ENCODE measurements around the gene PEF1.

Gene PEF1

GRCh38 chr1:31648190-31648589 is 3.5 kb upstream of the PEF1 start:
- no peaks in the 10 kb centered on the region for H3K36me3 ChIP-seq (ENCODE audit: low read length)
- H3K4me3 ChIP-seq (ENCODE audit: insufficient read depth, low read length, poor library complexity, severe bottlenecking) = no peak overlapping the region
- no peaks in the 10 kb centered on the region for H3K9me2 ChIP-seq (replicated peaks; ENCODE audit: insufficient read depth, low read length)
- no peak overlapping the region for H3K27ac ChIP-seq (ENCODE audit: low read depth, low read length)
- H3K4me2 ChIP-seq (ENCODE audit: low read depth, low read length, poor library complexity, severe bottlenecking) = no peak overlapping the region
- peaks cover 6% of the 10 kb centered on the region; the same call in 1 of the 2 replicates for H3F3A ChIP-seq (ENCODE audit: insufficient read depth)
- no peak overlapping the region for H2AFZ ChIP-seq (ENCODE audit: low read depth, low read length, severe bottlenecking)
- no peak for TF ChIP-seq EZH2phosphoT487 (conservative IDR thresholded peaks at IDR 0.05; ENCODE audit: low read length)
- TF ChIP-seq, protein P1, sequence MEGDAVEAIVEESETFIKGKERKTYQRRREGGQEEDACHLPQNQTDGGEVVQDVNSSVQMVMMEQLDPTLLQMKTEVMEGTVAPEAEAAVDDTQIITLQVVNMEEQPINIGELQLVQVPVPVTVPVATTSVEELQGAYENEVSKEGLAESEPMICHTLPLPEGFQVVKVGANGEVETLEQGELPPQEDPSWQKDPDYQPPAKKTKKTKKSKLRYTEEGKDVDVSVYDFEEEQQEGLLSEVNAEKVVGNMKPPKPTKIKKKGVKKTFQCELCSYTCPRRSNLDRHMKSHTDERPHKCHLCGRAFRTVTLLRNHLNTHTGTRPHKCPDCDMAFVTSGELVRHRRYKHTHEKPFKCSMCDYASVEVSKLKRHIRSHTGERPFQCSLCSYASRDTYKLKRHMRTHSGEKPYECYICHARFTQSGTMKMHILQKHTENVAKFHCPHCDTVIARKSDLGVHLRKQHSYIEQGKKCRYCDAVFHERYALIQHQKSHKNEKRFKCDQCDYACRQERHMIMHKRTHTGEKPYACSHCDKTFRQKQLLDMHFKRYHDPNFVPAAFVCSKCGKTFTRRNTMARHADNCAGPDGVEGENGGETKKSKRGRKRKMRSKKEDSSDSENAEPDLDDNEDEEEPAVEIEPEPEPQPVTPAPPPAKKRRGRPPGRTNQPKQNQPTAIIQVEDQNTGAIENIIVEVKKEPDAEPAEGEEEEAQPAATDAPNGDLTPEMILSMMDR (IDR thresholded peaks at IDR 0.05; ENCODE audit: insufficient read depth, low read length, poor library complexity, severe bottlenecking) = no peak
- H4K20me1 ChIP-seq (ENCODE audit: low read depth, low read length) = no peaks in the 10 kb centered on the region
- H3K27me3 ChIP-seq (ENCODE audit: low read length) = no peaks in the 10 kb centered on the region; the same call in 1 of the 2 replicates
- no peak overlapping the region for H3K9ac ChIP-seq (ENCODE audit: low read length)
- no peaks in the 10 kb centered on the region for H3K9me3 ChIP-seq (ENCODE audit: insufficient read depth, low read length)
- H3K79me2 ChIP-seq (ENCODE audit: insufficient read depth, low read length) = peaks cover 13% of the 10 kb centered on the region

DNA sequence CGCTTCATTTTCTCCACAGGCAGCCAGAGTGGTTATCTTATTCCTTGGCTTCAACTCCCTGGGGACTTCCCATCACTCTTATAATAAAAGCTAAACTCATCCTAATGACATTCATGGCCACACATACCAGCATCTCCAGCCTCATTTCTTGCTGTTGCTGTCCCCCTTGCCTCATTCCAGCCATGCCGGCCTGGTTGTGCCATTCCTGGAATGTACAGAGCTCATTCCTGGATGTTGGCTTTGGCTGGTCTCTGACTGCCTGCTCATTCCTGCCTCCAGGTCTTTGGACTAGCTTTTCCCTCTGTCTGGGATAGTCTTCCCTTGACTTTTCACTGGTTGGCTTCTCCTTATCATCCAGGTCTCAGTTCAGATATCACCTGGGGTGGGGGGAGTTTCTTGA is 2.4 kb upstream of the PEF1 start:
- H3K79me2 ChIP-seq (ENCODE audit: insufficient read depth, low read length) = peaks cover 23% of the 10 kb centered on the region

GRCh38 chr1:31646259-31646960 is 1.7 kb upstream of the PEF1 start:
- H3K4me3 ChIP-seq (ENCODE audit: insufficient read depth, low read length, poor library complexity, severe bottlenecking) = no peak overlapping the region
- peaks cover 27% of the 10 kb centered on the region for H3K79me2 ChIP-seq (ENCODE audit: insufficient read depth, low read length)
- H2AFZ ChIP-seq (ENCODE audit: low read depth, low read length, severe bottlenecking) = no peak overlapping the region
- TF ChIP-seq EZH2phosphoT487 (conservative IDR thresholded peaks at IDR 0.05; ENCODE audit: low read length) = no peak
- TF ChIP-seq, protein P1 (IDR thresholded peaks at IDR 0.05; ENCODE audit: insufficient read depth, low read length, poor library complexity, severe bottlenecking) = no peak
- no peaks in the 10 kb centered on the region for H4K20me1 ChIP-seq (ENCODE audit: low read depth, low read length)
- no peak overlapping the region for H3K4me2 ChIP-seq (ENCODE audit: low read depth, low read length, poor library complexity, severe bottlenecking)
- H3K9me3 ChIP-seq (ENCODE audit: insufficient read depth, low read length) = no peaks in the 10 kb centered on the region
- no peaks in the 10 kb centered on the region for H3K36me3 ChIP-seq (ENCODE audit: low read length)
- no peaks in the 10 kb centered on the region for H3K27me3 ChIP-seq (ENCODE audit: low read length)
- H3K9ac ChIP-seq (ENCODE audit: low read length) = no peak overlapping the region
- H3F3A ChIP-seq (ENCODE audit: insufficient read depth) = peaks cover 6% of the 10 kb centered on the region; the same call in 1 of the 2 replicates
- no peaks in the 10 kb centered on the region for H3K9me2 ChIP-seq (replicated peaks; ENCODE audit: insufficient read depth, low read length)
- no peak overlapping the region for H3K27ac ChIP-seq (ENCODE audit: low read depth, low read length)

More for the DNA sequence above, 2.4 kb upstream of the PEF1 start:
- H3K9ac ChIP-seq (ENCODE audit: low read length) = no peak overlapping the region
- no peak overlapping the region for H3K4me3 ChIP-seq (ENCODE audit: insufficient read depth, low read length, poor library complexity, severe bottlenecking)
- no peaks in the 10 kb centered on the region for H4K20me1 ChIP-seq (ENCODE audit: low read depth, low read length)
- no peaks in the 10 kb centered on the region for H3K36me3 ChIP-seq (ENCODE audit: low read length)
- no peaks in the 10 kb centered on the region for H3K9me2 ChIP-seq (replicated peaks; ENCODE audit: insufficient read depth, low read length)
- no peak overlapping the region for H3K27ac ChIP-seq (ENCODE audit: low read depth, low read length)
- H3K9me3 ChIP-seq (ENCODE audit: insufficient read depth, low read length) = no peaks in the 10 kb centered on the region
- H3K27me3 ChIP-seq (ENCODE audit: low read length) = no peaks in the 10 kb centered on the region
- peaks cover 6% of the 10 kb centered on the region; the same call in 1 of the 2 replicates for H3F3A ChIP-seq (ENCODE audit: insufficient read depth)
- H2AFZ ChIP-seq (ENCODE audit: low read depth, low read length, severe bottlenecking) = no peak overlapping the region
- no peak overlapping the region for H3K4me2 ChIP-seq (ENCODE audit: low read depth, low read length, poor library complexity, severe bottlenecking)
- no peak for TF ChIP-seq EZH2phosphoT487 (conservative IDR thresholded peaks at IDR 0.05; ENCODE audit: low read length)
- TF ChIP-seq, protein P1 (IDR thresholded peaks at IDR 0.05; ENCODE audit: insufficient read depth, low read length, poor library complexity, severe bottlenecking) = no peak
